Activated CD4-positive, alpha-beta T cell treated with anti-CD3 and anti-CD28 coated beads, Interleukin-2, Interleukin-4, amounts not matched to agents 100 ng/mL and 50 ng/mL, durations not matched to agents 16 hours and 8 hours (primary cell): ENCODE results near the gene BTLA.
"Not testable (repeated sequence)": the region's sequence is repeated elsewhere in the genome, so short reads cannot be mapped to it uniquely, and the experiment has no call there.

Experiments used
- DNase-seq: peaks from one replicate; pipeline ENCODE4 v3.0.0-alpha.2; 2020; ENCODE audit warnings: low spot score

The BTLA gene

GRCh38 chr3:112445839-112446238, 53.4 kb downstream of the BTLA start:
- no peak for DNase-seq

DNA sequence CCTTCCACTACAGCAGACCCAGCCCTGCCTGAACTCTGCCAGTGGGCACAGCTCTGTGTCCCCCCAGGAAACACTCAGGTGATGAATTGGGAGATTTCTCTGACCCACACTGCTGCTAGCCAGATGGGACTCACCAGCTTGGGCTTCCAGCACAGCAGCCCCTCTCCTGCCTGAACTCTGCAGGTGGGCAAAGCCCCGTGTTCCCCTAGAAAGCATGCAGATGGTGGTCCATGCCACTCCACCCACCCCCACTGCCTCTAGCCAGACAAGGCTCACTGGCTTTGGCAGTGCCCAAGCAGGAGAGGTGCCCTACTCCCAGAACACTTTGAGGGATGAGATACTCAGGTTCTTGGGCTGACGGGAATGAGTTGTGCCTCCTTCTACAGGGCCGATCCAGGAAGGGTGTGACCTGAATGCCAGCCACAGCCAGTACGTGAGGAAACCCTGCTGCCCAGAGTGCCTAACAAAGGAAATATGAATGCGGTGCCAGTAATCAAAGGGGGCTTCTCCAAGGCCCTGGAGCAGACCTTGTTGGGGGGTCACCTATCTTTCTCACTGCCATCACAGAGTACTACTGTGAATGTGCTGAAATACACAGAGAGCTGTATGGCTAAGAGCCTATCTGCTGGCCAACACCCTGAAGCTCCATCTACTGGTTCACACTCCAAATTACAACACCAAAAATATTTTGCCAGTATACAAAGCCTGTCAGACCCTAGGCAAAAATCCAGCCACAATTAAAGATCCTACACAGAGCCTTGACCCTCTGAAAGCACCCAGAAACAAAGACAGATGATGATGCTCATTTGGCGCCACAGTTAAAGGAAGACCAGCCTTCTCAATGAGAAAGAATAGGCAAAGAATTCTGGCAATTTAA, 61.9 kb downstream of the BTLA start:
- peak; percentile 59 for DNase-seq

- no peak for DNase-seq
Observed at GRCh38 chr3:112429960-112430359, 69.3 kb downstream of the BTLA start.

DNA sequence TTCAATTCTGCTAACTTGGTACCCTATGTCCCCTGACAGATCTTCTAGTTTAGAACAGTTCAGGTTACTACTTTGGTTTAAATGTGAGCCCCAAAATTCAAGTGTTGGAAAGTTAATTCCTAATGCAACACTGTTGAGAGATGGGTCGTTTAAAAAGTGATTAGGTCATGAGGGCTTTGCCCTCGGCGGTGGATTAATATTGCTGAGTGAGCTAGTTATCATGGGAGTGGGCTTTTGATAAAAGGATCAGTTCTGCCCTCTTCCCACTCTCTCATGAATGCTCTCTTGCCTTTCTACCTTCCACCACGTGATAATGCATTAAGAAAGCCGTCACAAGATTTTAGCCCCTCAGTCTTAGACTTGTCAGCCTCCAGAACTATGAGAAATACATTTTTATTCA, 72.1 kb downstream of the BTLA start:
- DNase-seq, result no peak

DNA sequence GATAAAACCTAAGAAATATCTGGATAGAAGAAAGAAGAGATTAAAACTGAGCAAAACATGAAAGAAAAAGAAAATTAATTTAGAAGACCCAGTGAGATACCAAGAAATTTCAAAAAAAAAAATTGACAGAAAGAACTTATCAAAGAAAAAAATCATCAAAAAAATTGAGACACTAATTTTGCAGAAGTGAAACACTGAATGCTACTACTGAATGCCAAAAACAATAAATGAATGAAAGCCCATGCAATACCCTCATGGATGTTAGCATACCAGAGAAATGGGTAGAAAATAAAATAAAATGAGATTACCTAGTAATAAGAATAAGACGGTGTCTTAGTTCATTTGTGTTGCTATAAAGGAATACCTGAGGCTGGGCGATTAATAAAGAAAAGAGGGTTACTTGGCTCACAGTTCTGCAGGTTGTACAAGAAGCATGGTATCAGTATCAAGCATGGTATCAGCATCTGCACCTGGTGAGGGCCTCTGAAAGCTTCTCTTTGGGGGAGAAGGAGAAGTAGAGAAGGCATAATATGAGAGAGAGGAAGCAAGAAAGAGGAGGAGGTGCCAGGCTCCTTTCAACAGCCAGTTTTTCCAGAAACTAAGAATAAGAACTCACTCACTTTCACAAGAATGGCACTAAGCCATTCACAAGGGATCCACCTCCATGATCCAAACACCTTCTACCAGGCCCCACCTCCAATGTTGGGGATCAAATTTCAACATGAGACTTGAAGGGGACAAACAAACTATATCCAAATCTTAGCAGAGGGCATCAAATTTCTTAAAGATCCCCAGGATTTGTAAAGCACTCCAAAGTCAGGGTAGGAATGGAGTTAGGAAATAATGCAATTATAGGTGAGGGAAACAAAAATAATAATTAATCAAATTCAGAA, 73.2 kb downstream of the BTLA start:
- DNase-seq, result no peak

DNA sequence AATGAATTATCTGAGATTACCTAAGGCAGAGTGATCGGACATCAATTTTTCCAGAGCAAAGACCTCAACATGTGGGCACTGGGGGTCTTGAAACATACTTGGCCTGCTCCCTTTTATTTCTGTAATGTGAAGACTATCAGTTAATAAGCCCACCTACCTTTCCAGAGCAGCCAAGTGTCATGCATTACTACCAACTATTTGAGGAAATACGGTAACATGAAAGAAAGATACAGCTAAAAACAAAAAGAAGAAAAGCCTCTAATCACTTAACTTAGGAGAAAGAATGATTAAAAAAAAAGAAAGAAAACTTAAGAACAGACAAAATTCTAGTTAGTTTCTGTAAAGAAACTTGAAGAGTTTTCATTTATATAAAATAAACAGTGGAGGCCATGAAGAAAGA, 73.9 kb downstream of the BTLA start:
- DNase-seq, result no peak

GRCh38 chr3:112424394-112424793, 74.9 kb downstream of the BTLA start:
- no peak for DNase-seq

GRCh38 chr3:112422921-112423320, 76.4 kb downstream of the BTLA start:
- not testable (repeated sequence) for DNase-seq

- not testable (repeated sequence) for DNase-seq
Observed at GRCh38 chr3:112418526-112418925, 80.7 kb downstream of the BTLA start.

DNA sequence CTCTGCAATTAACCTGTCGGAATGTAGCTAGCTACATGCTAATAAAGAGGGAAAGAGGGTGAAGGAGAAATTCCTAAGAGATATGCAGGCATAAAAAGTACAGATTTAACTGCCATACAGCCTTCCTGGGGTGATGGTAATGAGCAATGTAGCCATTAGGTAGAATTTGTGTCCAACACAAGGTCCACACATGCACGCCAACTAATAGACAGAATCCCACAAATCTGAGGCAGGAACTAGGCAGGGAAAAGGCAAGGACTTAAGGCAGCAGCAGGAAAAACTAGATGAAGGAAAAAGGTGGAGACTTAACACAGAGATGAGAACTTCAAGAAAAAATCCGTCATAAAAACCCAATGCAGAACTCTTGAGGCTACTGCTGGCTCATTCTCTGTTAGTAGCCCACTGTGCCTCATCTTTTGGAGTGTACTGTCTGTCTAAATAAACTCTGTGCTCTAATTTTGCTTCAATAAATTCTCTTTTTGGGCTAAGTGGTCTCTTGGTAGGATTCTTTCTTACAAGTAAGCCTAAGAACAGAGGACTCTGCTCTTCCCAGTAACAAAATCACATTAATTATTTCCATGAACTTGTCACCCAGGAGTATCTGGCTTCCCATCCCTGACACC, 81.5 kb downstream of the BTLA start:
- no peak for DNase-seq

- DNase-seq, result no peak
Observed at GRCh38 chr3:112416391-112417212, 82.7 kb downstream of the BTLA start.

GRCh38 chr3:112415390-112415789, 83.9 kb downstream of the BTLA start:
- DNase-seq, result no peak
